GM23248 (cell line): Measurements from ENCODE around the gene GSK3A. TPM values are rescaled to one million over a fixed set of nuclear protein-coding genes. Genes with fewer than 3 reads are reported as not detected.
"Not testable (repeated sequence)": the region's sequence is repeated elsewhere in the genome, so short reads cannot be mapped to it uniquely, and the experiment has no call there.

Experiments
- DNase-seq: peaks from one replicate; pipeline ENCODE4 v3.0.0-alpha.2; 2015
- H2AFZ ChIP-seq: fragments of 200-600 bp; sonication (generic); 2 replicates; pipeline ENCODE4 v1.6.1; 2016; ENCODE audit warnings: antibody characterized with exemption
- H3F3A ChIP-seq: fragments of 200-600 bp; sonication (generic); 2 replicates; pipeline ENCODE4 v1.6.1; 2016; ENCODE audit warnings: mild to moderate bottlenecking, antibody characterized with exemption, mixed run types; ENCODE audit not compliant: insufficient read depth
- H3K27ac ChIP-seq: fragments of 200-600 bp; sonication (generic); 2 replicates; pipeline ENCODE4 v1.5.1; 2016; ENCODE audit warnings: mild to moderate bottlenecking
- H3K27me3 ChIP-seq: fragments of 200-600 bp; sonication (generic); replicated peaks from 2 replicates; pipeline ENCODE4 v1.6.1; 2016; ENCODE audit warnings: mild to moderate bottlenecking; ENCODE audit not compliant: insufficient read depth
- H3K36me3 ChIP-seq: fragments of 200-600 bp; sonication (generic); 2 replicates; pipeline ENCODE4 v1.6.1; 2016; ENCODE audit warnings: low read depth, mild to moderate bottlenecking
- H3K4me1 ChIP-seq: fragments of 200-600 bp; sonication (generic); 2 replicates; pipeline ENCODE4 v1.6.1; 2016; ENCODE audit warnings: mild to moderate bottlenecking; ENCODE audit not compliant: insufficient read depth
- H3K4me2 ChIP-seq: fragments of 200-600 bp; sonication (generic); one replicate; pipeline ENCODE4 v1.6.1; 2016; ENCODE audit warnings: mild to moderate bottlenecking; ENCODE audit not compliant: unreplicated experiment
- H3K4me3 ChIP-seq: fragments of 200-600 bp; sonication (generic); 2 replicates; pipeline ENCODE4 v1.5.1; 2016; ENCODE audit warnings: mild to moderate bottlenecking
- H3K79me2 ChIP-seq: fragments of 200-600 bp; sonication (generic); 2 replicates; pipeline ENCODE4 v1.6.1; 2016; ENCODE audit warnings: mild to moderate bottlenecking; ENCODE audit not compliant: insufficient read depth
- H3K9ac ChIP-seq: fragments of 200-600 bp; sonication (generic); 2 replicates; pipeline ENCODE4 v1.6.1; 2016; ENCODE audit warnings: mild to moderate bottlenecking
- H3K9me2 ChIP-seq: fragments of 200-600 bp; sonication (generic); 2 replicates; pipeline ENCODE4 v1.6.1; 2016; ENCODE audit warnings: mixed run types, mild to moderate bottlenecking, moderate library complexity; ENCODE audit not compliant: insufficient read depth
- H3K9me3 ChIP-seq: fragments of 200-600 bp; sonication (generic); one replicate; pipeline ENCODE4 v1.6.1; 2017; ENCODE audit warnings: low read depth
- H4K20me1 ChIP-seq: fragments of 200-600 bp; sonication (generic); 2 replicates; pipeline ENCODE4 v1.6.0; 2016; ENCODE audit not compliant: insufficient read depth
- EZH2 ChIP-seq: fragments of 200-600 bp; sonication (generic); IDR thresholded peaks from 2 replicates; pipeline ENCODE4 v1.6.1; 2018; ENCODE audit warnings: antibody characterized with exemption, mild to moderate bottlenecking; ENCODE audit not compliant: insufficient read depth, poor library complexity, severe bottlenecking
- EZH2phosphoT487 ChIP-seq: fragments of 200-600 bp; sonication (generic); IDR thresholded peaks from 2 replicates; pipeline ENCODE4 v1.6.1; 2018; ENCODE audit warnings: antibody characterized with exemption, moderate library complexity, mild to moderate bottlenecking, low read depth; ENCODE audit not compliant: insufficient read depth
- WGBS, 2 experiments: methylation state at CpG; one replicate each; pipeline ENCODE4 v1.1.6; 2015 to 2017; ENCODE audit warnings: low lambda C conversion rate in 2 of 2, low coverage in 1 of 2; ENCODE audit errors: missing lambda C conversion rate in 2 of 2; 5-methylcytosine and 5-hydroxymethylcytosine counted together
- in situ Hi-C: fragments of 300-500 bp; cut with MboI; formaldehyde crosslinking; loops from 2 replicates; pipeline ENCODE4 v1.15.0; 2020
- polyA plus RNA-seq: library from polyadenylated mRNA; unstranded; fragments of >200 nt; fragmentation: Nextera tagmentation; extraction: Ambion mirVana; gene quantifications from 2 replicates; pipeline ENCODE4 v1.2.1, GENCODE V29; 2016
- total RNA-seq: library from RNA; depleted of rRNA; stranded (reverse); fragments of >200 nt; shearing (Covaris generic); gene quantifications from 2 replicates; pipeline ENCODE4 v1.2.3, GENCODE V29; 2014

GSK3A gene
- total and polyA plus RNA-seq, 2 experiments from 2014 or later: 13.0 to 33.4 TPM

- no peak for TF ChIP-seq EZH2phosphoT487
- Histone ChIP-seq H3K9ac (no peak overlapping the region), H3F3A (peaks cover 2% of the 10 kb centered on the region)
Observed at GRCh38 chr19:42261763-42262162, 19.4 kb upstream of the GSK3A start.

DNA sequence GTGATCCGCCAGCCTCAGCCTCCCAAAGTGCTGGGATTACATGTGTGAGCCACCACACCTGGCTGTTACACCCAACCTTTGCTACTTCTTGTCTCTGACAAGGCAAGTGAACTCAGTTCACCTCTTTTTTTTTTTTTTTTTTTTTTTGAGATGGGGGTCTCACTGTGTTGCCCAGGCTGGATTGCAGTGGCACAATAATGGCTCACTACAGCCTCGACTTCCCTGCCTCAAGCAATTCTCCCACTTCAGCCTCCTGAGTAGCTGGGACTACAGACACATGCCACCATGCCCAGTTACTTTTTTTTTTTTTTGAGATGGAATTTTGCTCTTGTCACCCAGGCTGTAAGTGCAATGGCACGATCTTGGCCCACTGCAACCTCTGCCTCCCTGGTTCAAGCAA, 15.4 kb upstream of the GSK3A start:
- H3K4me1 ChIP-seq, H3K27me3 ChIP-seq, H3F3A ChIP-seq, H3K27ac ChIP-seq, H3K9me3 ChIP-seq, H3K9ac ChIP-seq, H3K36me3 ChIP-seq, in situ Hi-C loops, H3K9me2 ChIP-seq, DNase-seq, H4K20me1 ChIP-seq, H3K4me3 ChIP-seq, H2AFZ ChIP-seq, H3K4me2 ChIP-seq: not testable (repeated sequence)
- 80 to 93% methylated on average over 3 of the region's 3 CpGs for WGBS, 2 experiments
- H3K79me2 ChIP-seq: peaks cover 18% of the 10 kb centered on the region

More at GRCh38 chr19:42261763-42262162, 19.4 kb upstream of the GSK3A start:
- WGBS, 2 experiments: 94 to 96% methylated on average over 3 of the region's 3 CpGs
- Histone ChIP-seq H2AFZ (no peak overlapping the region), H3K36me3 (no peaks in the 10 kb centered on the region), H3K27ac (no peak overlapping the region), H3K4me3 (no peak overlapping the region), H3K4me1 (peaks cover under 1% of the 10 kb centered on the region; the same call in 1 of the 2 replicates), H3K9me3 (no peaks in the 10 kb centered on the region), H3K79me2 (no peaks in the 10 kb centered on the region), H3K27me3 (no peaks in the 10 kb centered on the region), H3K4me2 (no peak overlapping the region), H3K9me2 (no peaks in the 10 kb centered on the region), H4K20me1 (no peaks in the 10 kb centered on the region)
- DNase-seq: no peak
- in situ Hi-C loops: no loop called here

- Histone ChIP-seq H3K36me3 (no peaks in the 10 kb centered on the region), H3K9me2 (no peaks in the 10 kb centered on the region), H4K20me1 (no peaks in the 10 kb centered on the region), H3K4me3 (peak overlapping the region; percentile 79), H3K79me2 (peaks cover 35% of the 10 kb centered on the region), H3K9ac (peak overlapping the region; percentile 77), H3K9me3 (no peaks in the 10 kb centered on the region), H3K4me1 (peaks cover 14% of the 10 kb centered on the region), H3K27me3 (no peaks in the 10 kb centered on the region), H3K27ac (peak overlapping the region; percentile 84), H3F3A (peaks cover 13% of the 10 kb centered on the region), H3K4me2 (peak overlapping the region; percentile 83), H2AFZ (peak overlapping the region; percentile 86)
- in situ Hi-C loops: no loop called here
- WGBS, 2 experiments: 2 to 3% methylated on average over 33 to 38 of the region's 38 CpGs
- DNase-seq: peak; percentile 78
- TF ChIP-seq EZH2 (no peak), EZH2phosphoT487 (no peak)
Observed at GRCh38 chr19:42255766-42256745, 13.7 kb upstream of the GSK3A start.

DNA sequence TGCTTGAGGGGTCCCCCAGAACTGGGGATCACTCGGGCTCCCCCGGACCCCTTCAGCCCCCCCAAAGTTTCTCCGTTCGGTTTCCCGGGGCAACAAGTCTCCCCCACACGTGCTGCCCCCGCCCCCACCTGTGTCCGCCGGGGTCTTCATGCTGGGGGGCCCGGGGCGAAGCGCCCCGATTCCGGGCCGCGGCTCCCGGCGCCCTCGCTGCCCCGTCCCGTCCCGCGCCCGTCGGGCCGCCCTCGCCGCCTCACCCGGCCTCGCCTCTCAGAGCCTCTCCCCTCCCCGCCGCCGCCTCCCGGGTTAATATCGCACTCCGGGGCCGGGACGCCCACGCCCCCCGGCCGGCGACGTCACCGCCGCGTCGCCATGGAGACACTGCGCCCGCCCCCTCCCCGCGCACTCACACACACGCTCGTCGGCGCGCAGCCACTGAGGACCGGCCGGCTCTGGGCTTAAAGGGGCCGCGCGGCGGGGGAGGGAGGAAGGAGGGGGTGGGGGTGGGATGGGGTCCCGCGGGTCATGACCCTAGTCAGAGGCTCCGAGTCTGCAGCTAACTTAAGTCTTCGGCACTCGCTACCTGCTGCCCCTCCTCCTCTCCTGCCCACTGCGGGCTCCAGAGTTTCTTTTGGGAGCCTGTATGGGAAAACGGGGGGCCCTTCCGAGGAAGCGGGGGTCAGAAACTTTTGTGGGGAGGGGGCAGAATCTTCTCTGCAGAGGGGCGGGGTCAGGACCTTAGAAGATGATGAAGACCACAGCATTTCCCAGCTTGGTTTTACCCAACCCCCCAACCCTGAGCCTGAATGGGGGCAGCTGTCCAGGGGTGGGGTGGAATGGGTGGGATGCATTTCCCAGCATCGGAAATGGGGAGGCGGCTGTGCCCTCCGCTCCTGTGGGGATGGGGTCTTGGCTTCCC, 12.7 kb upstream of the GSK3A start, which contains the start of gene ERF:
Gene ERF, minus strand, starts transcription at position 279 of the 916 bp plus-strand sequence. Its CDS starts 129 bp downstream, at position 150.
- Histone ChIP-seq H3F3A (peaks cover 13% of the 10 kb centered on the region), H3K9ac (peak within 1 kb of the TSS; percentile 95), H3K9me3 (no peaks in the 10 kb centered on the region), H3K9me2 (no peaks in the 10 kb centered on the region), H4K20me1 (no peaks in the 10 kb centered on the region), H3K4me1 (peaks cover 23% of the 10 kb centered on the region), H3K27ac (peak within 1 kb of the TSS; percentile 94), H3K79me2 (peaks cover 44% of the 10 kb centered on the region), H3K4me2 (peak within 1 kb of the TSS; percentile 83), H3K36me3 (no peaks in the 10 kb centered on the region), H3K4me3 (peak within 1 kb of the TSS; percentile 79), H3K27me3 (no peaks in the 10 kb centered on the region), H2AFZ (peak within 1 kb of the TSS; percentile 86)
- in situ Hi-C loops: no loop called here
- DNase-seq: peak; percentile 96
- TF ChIP-seq EZH2phosphoT487: no peak
- no peak for TF ChIP-seq EZH2
- WGBS, 2 experiments: 0 to 2% methylated on average over 21 to 63 of the region's 75 CpGs
